ENCODE results near the gene SCYL1. TPM values are rescaled to one million over a fixed set of nuclear protein-coding genes. Genes with fewer than 3 reads are reported as not detected.
A peak's percentile ranks its signal among the peaks of the same experiment; 100 is the strongest.

SCYL1 gene
- polyA plus RNA-seq, 1 donor (not counting 4 experiments of a cell fraction or from before 2014, with no cell fraction given) = 31.3 TPM

- no peak for FAIRE-seq
- Histone ChIP-seq H3K9me1 (ENCODE audit: control insufficient read depth, extremely low read depth, insufficient read depth, low read length) (no peaks in the 10 kb centered on the region), H3K9me3 (ENCODE audit: control insufficient read depth, low read depth, low read length) (no peaks in the 10 kb centered on the region), H3K27ac (ENCODE audit: control insufficient read depth, insufficient read depth, low read length) (peak overlapping the region; percentile 40), H3K79me2 (ENCODE audit: control insufficient read depth, insufficient read depth, low read length) (peaks cover 32% of the 10 kb centered on the region), H3K9ac (ENCODE audit: control insufficient read depth, extremely low read depth, insufficient read depth, low read length) (peak overlapping the region; percentile 48), H3K4me1 (ENCODE audit: control insufficient read depth, extremely low read depth, insufficient read depth, low read length) (peaks cover 64% of the 10 kb centered on the region), H3K4me2 (ENCODE audit: control insufficient read depth, extremely low read depth, insufficient read depth, low read depth, low read length) (peak overlapping the region; percentile 91), H2AFZ (ENCODE audit: control insufficient read depth, low read length) (no peak overlapping the region), H3K27me3 (ENCODE audit: control insufficient read depth, extremely low read depth, insufficient read depth, low read length) (no peaks in the 10 kb centered on the region), H4K20me1 (ENCODE audit: control insufficient read depth, extremely low read depth, insufficient read depth, low read length) (peaks cover 8% of the 10 kb centered on the region), H3K4me3 (ENCODE audit: control insufficient read depth in 2 of 3, extremely low read depth in 1 of 3, insufficient read depth in 2 of 3, low read depth in 1 of 3, low read length in 3 of 3) (peak overlapping the region; percentile 39 to 90 (median 85)), H3K36me3 (ENCODE audit: control insufficient read depth in 2 of 2, extremely low read depth in 1 of 2, insufficient read depth in 2 of 2, low read length in 2 of 2) (no peaks in the 10 kb centered on the region)
- no peak for DNase-seq (ENCODE audit: low read depth, low spot score)
- dilution Hi-C loops (cut with MboI; ENCODE audit: extremely low pct_ligation_motif_present, low sequenced_read_pairs) = no loop called here
- TF ChIP-seq, protein P1, sequence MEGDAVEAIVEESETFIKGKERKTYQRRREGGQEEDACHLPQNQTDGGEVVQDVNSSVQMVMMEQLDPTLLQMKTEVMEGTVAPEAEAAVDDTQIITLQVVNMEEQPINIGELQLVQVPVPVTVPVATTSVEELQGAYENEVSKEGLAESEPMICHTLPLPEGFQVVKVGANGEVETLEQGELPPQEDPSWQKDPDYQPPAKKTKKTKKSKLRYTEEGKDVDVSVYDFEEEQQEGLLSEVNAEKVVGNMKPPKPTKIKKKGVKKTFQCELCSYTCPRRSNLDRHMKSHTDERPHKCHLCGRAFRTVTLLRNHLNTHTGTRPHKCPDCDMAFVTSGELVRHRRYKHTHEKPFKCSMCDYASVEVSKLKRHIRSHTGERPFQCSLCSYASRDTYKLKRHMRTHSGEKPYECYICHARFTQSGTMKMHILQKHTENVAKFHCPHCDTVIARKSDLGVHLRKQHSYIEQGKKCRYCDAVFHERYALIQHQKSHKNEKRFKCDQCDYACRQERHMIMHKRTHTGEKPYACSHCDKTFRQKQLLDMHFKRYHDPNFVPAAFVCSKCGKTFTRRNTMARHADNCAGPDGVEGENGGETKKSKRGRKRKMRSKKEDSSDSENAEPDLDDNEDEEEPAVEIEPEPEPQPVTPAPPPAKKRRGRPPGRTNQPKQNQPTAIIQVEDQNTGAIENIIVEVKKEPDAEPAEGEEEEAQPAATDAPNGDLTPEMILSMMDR (optimal IDR thresholded peaks at IDR 0.05 in 1 of 3, IDR thresholded peaks at IDR 0.05 in 1 of 3, conservative IDR thresholded peaks at IDR 0.05 in 1 of 3; ENCODE audit: extremely low read depth in 1 of 3, insufficient read depth in 2 of 3, low read length in 3 of 3) = no peak
- TF ChIP-seq EZH2 (IDR thresholded peaks at IDR 0.05; ENCODE audit: low read length) = no peak
These were observed 48.7 kb downstream of the SCYL1 start for GRCh38 chr11:65573391-65574079.

GRCh38 chr11:65574109-65574810 is 49.4 kb downstream of the SCYL1 start:
- no peak for FAIRE-seq
- TF ChIP-seq, protein P1 (optimal IDR thresholded peaks at IDR 0.05 in 1 of 3, IDR thresholded peaks at IDR 0.05 in 1 of 3, conservative IDR thresholded peaks at IDR 0.05 in 1 of 3; ENCODE audit: extremely low read depth in 1 of 3, insufficient read depth in 2 of 3, low read length in 3 of 3) = peak in 2 of 3 experiments; percentile 46 to 73
- no peak for TF ChIP-seq EZH2 (IDR thresholded peaks at IDR 0.05; ENCODE audit: low read length)
- H4K20me1 ChIP-seq (ENCODE audit: control insufficient read depth, extremely low read depth, insufficient read depth, low read length) = peaks cover 8% of the 10 kb centered on the region
- peaks cover 57% of the 10 kb centered on the region for H3K4me1 ChIP-seq (ENCODE audit: control insufficient read depth, extremely low read depth, insufficient read depth, low read length)
- H3K4me3 ChIP-seq (ENCODE audit: control insufficient read depth in 2 of 3, extremely low read depth in 1 of 3, insufficient read depth in 2 of 3, low read depth in 1 of 3, low read length in 3 of 3) = peak overlapping the region; percentile 21 to 85 (median 51)
- H2AFZ ChIP-seq (ENCODE audit: control insufficient read depth, low read length) = no peak overlapping the region
- no peaks in the 10 kb centered on the region for H3K9me1 ChIP-seq (ENCODE audit: control insufficient read depth, extremely low read depth, insufficient read depth, low read length)
- peak overlapping the region; percentile 47 for H3K27ac ChIP-seq (ENCODE audit: control insufficient read depth, insufficient read depth, low read length)
- no peaks in the 10 kb centered on the region for H3K9me3 ChIP-seq (ENCODE audit: control insufficient read depth, low read depth, low read length)
- peak overlapping the region; percentile 91 for H3K4me2 ChIP-seq (ENCODE audit: control insufficient read depth, extremely low read depth, insufficient read depth, low read depth, low read length)
- H3K36me3 ChIP-seq (ENCODE audit: control insufficient read depth in 2 of 2, extremely low read depth in 1 of 2, insufficient read depth in 2 of 2, low read length in 2 of 2) = peaks cover 0 to 2% of the 10 kb centered on the region in 2 experiments
- no peaks in the 10 kb centered on the region for H3K27me3 ChIP-seq (ENCODE audit: control insufficient read depth, extremely low read depth, insufficient read depth, low read length)
- dilution Hi-C loops (cut with MboI; ENCODE audit: extremely low pct_ligation_motif_present, low sequenced_read_pairs) = no loop called here
- H3K79me2 ChIP-seq (ENCODE audit: control insufficient read depth, insufficient read depth, low read length) = peaks cover 25% of the 10 kb centered on the region
- DNase-seq (ENCODE audit: low read depth, low spot score) = no peak
- H3K9ac ChIP-seq (ENCODE audit: control insufficient read depth, extremely low read depth, insufficient read depth, low read length) = peak overlapping the region; percentile 48
